Activated CD4-positive, CD25-positive, alpha-beta regulatory T cell treated with anti-CD3 and anti-CD28 coated beads, Interleukin-2, amount 50 U/mL, for 24 hours (primary cell): Measurements from ENCODE around the gene SPDEF.

Experiments used
- ATAC-seq, 2 donors: fragments of 150-1000 bp; cut with Tn5 transposase; one replicate each; pipeline ENCODE4 v1.10.0; 2021; ENCODE audit warnings: mild to moderate bottlenecking in 1 of 2, moderate library complexity in 1 of 2

SPDEF gene

GRCh38 chr6:34556031-34556471 is at the start of gene SPDEF:
Gene SPDEF, minus strand, starts transcription at chr6:34556329. Its CDS starts 11,874 bp downstream, at chr6:34544455.
- no peak for ATAC-seq

- no peak for ATAC-seq
Measured at GRCh38 chr6:34603707-34604106, 47.6 kb upstream of the SPDEF start.

- ATAC-seq = no peak
Measured at GRCh38 chr6:34602318-34603111, 46.4 kb upstream of the SPDEF start.

- ATAC-seq = no peak
Measured at GRCh38 chr6:34601706-34602105, 45.6 kb upstream of the SPDEF start.

GRCh38 chr6:34600796-34601195 is 44.7 kb upstream of the SPDEF start:
- ATAC-seq = no peak

- no peak for ATAC-seq
Measured at GRCh38 chr6:34600101-34600500, 44.0 kb upstream of the SPDEF start.

- ATAC-seq = no peak
Measured at GRCh38 chr6:34598712-34599111, 42.6 kb upstream of the SPDEF start.

- no peak for ATAC-seq
Measured at GRCh38 chr6:34597605-34598353, 41.6 kb upstream of the SPDEF start.

- ATAC-seq = no peak
Measured at GRCh38 chr6:34596798-34597197, 40.7 kb upstream of the SPDEF start.

- no peak for ATAC-seq
Measured at GRCh38 chr6:34595332-34596184, 39.4 kb upstream of the SPDEF start.

- no peak for ATAC-seq
Measured at GRCh38 chr6:34593701-34594100, 37.6 kb upstream of the SPDEF start.

GRCh38 chr6:34592208-34592952 is 36.3 kb upstream of the SPDEF start:
- no peak for ATAC-seq

GRCh38 chr6:34589691-34590090 is 33.6 kb upstream of the SPDEF start:
- no peak for ATAC-seq

GRCh38 chr6:34589140-34589539 is 33.0 kb upstream of the SPDEF start:
- ATAC-seq = no peak

- ATAC-seq = no peak
Measured at GRCh38 chr6:34587851-34588250, 31.7 kb upstream of the SPDEF start.

GRCh38 chr6:34587325-34587724 is 31.2 kb upstream of the SPDEF start:
- no peak for ATAC-seq

GRCh38 chr6:34586327-34587040 is 30.4 kb upstream of the SPDEF start:
- no peak for ATAC-seq

- ATAC-seq = no peak
Measured at GRCh38 chr6:34585512-34586061, 29.5 kb upstream of the SPDEF start.

GRCh38 chr6:34585108-34585507 is 29.0 kb upstream of the SPDEF start:
- ATAC-seq = no peak

- ATAC-seq = no peak
Measured at GRCh38 chr6:34584694-34585093, 28.6 kb upstream of the SPDEF start.

- no peak for ATAC-seq
Measured at GRCh38 chr6:34583861-34584604, 27.9 kb upstream of the SPDEF start.
